Fibroblast of the aortic adventitia (primary cell): ENCODE data around the gene OSER1. TPM values are rescaled to one million over a fixed set of nuclear protein-coding genes. Genes with fewer than 3 reads are reported as not detected.

Experiments used
- DNase-seq: peaks from one replicate; pipeline ENCODE4 v3.0.0-alpha.2; 2010; ENCODE audit warnings: low read depth
- H3K4me3 ChIP-seq: 2 replicates; pipeline ENCODE4 v1.5.1; 2011; ENCODE audit warnings: low read depth, mild to moderate bottlenecking, control low read depth, low read length, moderate library complexity
- total RNA-seq: library from RNA; depleted of rRNA; stranded (reverse); fragments of >200 nt; gene quantifications from 2 replicates; pipeline ENCODE4 v1.2.3, GENCODE V29; 2012; ENCODE audit warnings: low replicate concordance
- TF ChIP-seq, protein P1 (sequence below): IDR thresholded peaks from 2 replicates; pipeline ENCODE4 v1.5.1; 2011; ENCODE audit warnings: mild to moderate bottlenecking, low read length, control low read depth, inconsistent platforms; ENCODE audit not compliant: insufficient read depth

OSER1 gene
- total RNA-seq, 1 donor: 45.1 TPM

- no peak for DNase-seq
- no peak overlapping the region for H3K4me3 ChIP-seq
- TF ChIP-seq, protein P1, sequence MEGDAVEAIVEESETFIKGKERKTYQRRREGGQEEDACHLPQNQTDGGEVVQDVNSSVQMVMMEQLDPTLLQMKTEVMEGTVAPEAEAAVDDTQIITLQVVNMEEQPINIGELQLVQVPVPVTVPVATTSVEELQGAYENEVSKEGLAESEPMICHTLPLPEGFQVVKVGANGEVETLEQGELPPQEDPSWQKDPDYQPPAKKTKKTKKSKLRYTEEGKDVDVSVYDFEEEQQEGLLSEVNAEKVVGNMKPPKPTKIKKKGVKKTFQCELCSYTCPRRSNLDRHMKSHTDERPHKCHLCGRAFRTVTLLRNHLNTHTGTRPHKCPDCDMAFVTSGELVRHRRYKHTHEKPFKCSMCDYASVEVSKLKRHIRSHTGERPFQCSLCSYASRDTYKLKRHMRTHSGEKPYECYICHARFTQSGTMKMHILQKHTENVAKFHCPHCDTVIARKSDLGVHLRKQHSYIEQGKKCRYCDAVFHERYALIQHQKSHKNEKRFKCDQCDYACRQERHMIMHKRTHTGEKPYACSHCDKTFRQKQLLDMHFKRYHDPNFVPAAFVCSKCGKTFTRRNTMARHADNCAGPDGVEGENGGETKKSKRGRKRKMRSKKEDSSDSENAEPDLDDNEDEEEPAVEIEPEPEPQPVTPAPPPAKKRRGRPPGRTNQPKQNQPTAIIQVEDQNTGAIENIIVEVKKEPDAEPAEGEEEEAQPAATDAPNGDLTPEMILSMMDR: no peak
Observed at GRCh38 chr20:44159125-44159524, 51.4 kb downstream of the OSER1 start.

DNA sequence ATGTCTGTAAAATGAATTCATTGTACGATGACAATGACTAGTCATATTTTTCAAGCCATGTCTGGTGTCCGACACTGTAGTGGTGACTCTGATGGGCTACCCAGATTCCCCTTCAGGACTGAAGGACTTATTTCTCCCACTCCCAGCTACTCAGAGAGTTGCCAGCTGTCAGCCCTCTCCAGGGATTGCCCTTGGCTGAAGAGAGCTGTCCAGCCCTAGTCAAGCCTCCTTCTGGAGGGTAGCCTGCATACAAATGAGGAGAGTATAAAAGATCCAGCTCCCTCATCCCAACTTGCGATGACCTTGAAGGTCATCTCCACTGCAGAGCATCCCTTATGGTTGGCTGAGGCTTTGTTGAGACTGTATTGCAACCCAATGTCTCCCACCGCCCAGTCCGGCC, 53.5 kb downstream of the OSER1 start:
- DNase-seq: no peak
- TF ChIP-seq, protein P1: no peak
- no peak overlapping the region for H3K4me3 ChIP-seq

GRCh38 chr20:44154521-44155001, 56.0 kb downstream of the OSER1 start:
- H3K4me3 ChIP-seq: no peak overlapping the region
- TF ChIP-seq, protein P1: no peak
- DNase-seq: no peak

DNA sequence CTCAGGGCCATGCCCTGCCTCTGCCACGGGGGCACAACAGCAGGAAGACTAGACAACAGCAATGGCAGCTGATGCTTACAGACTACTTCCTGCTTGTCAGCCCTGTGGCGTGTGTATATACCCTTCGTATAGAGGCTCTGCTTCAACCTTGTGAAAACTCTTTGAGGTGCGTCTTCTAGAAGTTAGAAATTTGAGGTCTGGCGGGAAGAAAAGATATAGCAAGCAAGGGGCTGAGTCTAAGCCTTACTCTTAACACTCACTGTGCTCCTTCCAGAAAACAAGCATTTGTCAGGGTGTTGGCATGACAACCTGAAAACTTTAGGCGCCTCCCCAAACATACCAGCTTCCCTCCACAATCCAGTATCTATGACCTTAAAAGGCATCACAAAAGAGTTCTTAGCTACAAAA, 56.9 kb downstream of the OSER1 start:
- peak; percentile 13 for DNase-seq
- TF ChIP-seq, protein P1: no peak

DNA sequence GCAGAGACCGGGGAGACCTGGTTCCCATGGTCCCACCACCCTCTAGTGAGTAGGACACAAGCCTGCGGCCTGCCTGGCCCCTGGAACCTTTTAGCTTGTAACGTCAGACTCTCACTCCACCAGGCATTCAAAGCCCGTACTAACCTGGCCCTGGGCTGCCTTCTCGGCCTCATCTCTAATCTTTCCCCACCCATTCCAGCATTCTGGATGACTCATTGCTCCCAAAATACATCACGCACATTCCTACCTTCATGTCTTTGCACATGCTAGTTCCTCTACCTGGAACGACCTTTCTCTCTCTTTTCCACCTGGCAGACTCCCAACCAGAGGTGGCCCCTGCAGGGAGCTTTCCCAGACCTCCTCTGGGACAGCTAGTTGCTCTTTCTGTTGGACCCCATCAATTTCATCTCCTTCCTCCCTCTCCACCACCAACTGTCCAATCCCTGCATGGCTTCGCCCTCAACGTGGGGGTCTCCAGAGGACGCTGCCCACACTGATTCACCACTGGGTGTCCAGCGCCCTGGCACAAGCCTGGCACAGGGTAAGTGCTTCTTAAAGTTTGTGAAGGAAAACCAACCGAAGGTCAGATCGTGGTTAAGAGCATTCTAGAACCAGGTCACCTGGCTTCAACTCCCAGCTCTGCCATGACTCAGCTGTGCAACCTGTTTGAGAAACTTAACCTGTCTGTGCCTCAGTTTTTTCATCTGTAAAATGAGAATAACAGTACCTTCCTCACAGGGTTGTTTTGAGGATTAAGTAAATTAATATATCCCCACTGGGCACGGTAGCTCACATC, 58.8 kb downstream of the OSER1 start:
- no peak overlapping the region for H3K4me3 ChIP-seq
- no peak for DNase-seq
- TF ChIP-seq, protein P1: no peak

More for the DNA sequence above, 56.9 kb downstream of the OSER1 start:
- H3K4me3 ChIP-seq: no peak overlapping the region

- TF ChIP-seq, protein P1: no peak
- DNase-seq: no peak
- H3K4me3 ChIP-seq: no peak overlapping the region
Observed at GRCh38 chr20:44146272-44146671, 64.3 kb downstream of the OSER1 start.

Other genes starting within 250 kb of the OSER1 start
- gene JPH2, start 23.6 kb downstream of the OSER1 start, total RNA-seq: under 0.01 and 0.82 TPM in 2 replicates
- gene GDAP1L1, start 36.5 kb upstream of the OSER1 start, total RNA-seq: 0.18 and 0.90 TPM in 2 replicates
- 1.8 and 11.0 TPM in 2 replicates for gene FITM2, start 100.4 kb upstream of the OSER1 start, total RNA-seq
- gene R3HDML, start 126.3 kb upstream of the OSER1 start, total RNA-seq: not detected in 2 replicates
- not detected in 2 replicates for gene HNF4A, start 144.9 kb upstream of the OSER1 start, total RNA-seq